Prostate gland (tissue), 2 donors: ENCODE data around the gene NNAT. TPM values are rescaled to one million over a fixed set of nuclear protein-coding genes. Genes with fewer than 3 reads are reported as not detected.

Experiments used
- DNase-seq: peaks from one replicate; pipeline ENCODE4 v3.0.0-alpha.2; 2019; ENCODE audit warnings: low spot score
- H3K27ac ChIP-seq, 2 donors: fragments of 200-600 bp; sonication (generic); 2 replicates each; pipeline ENCODE4 v1.5.1; 2017 to 2019
- H3K27me3 ChIP-seq: fragments of 200-600 bp; sonication (generic); replicated peaks from 2 replicates; pipeline ENCODE4 v1.5.1; 2019; ENCODE audit not compliant: insufficient read depth
- H3K36me3 ChIP-seq, 2 donors: fragments of 200-600 bp; sonication (generic); 1 replicate in 1 of 2; 2 replicates in 1 of 2; pipeline versions ENCODE4 v1.5.1 to v1.8.1; 2017 to 2019
- H3K4me1 ChIP-seq: fragments of 200-600 bp; sonication (generic); replicated peaks from 2 replicates; pipeline ENCODE4 v1.5.1; 2019
- H3K4me3 ChIP-seq, 2 donors: fragments of 200-600 bp; sonication (generic); 2 replicates each; pipeline ENCODE4 v1.5.1; 2017 to 2019
- H3K9me3 ChIP-seq: fragments of 200-600 bp; sonication (generic); 2 replicates; pipeline ENCODE4 v1.5.1; 2017
- POLR2A ChIP-seq: fragments of 450-650 bp; IDR thresholded peaks from one replicate; pipeline ENCODE4 v1.6.1; 2016; ENCODE audit warnings: antibody characterized with exemption, mild to moderate bottlenecking
- POLR2AphosphoS5 ChIP-seq: sonication (generic); formaldehyde crosslinking; IDR thresholded peaks from one replicate; pipeline ENCODE4 v1.6.1; 2017; ENCODE audit warnings: antibody characterized with exemption
- WGBS: methylation state at CpG from one replicate; pipeline ENCODE4 v1.1.5; 2018; 5-methylcytosine and 5-hydroxymethylcytosine counted together
- intact Hi-C: fragments of 100-400 bp; cut with DNase I; formaldehyde crosslinking; loops from one replicate; pipeline ENCODE4 v1.14.2; 2022
- total RNA-seq, 2 donors: library from RNA; depleted of rRNA; stranded (reverse); fragments of >200 nt; gene quantifications; one replicate each; pipeline ENCODE4 v1.1.0, GENCODE V29; 2016
- TF ChIP-seq, protein P1 (sequence below), 4 experiments: fragments of 200-600 bp in 2 of 4; fragments of 450-650 bp in 2 of 4; sonication (generic) in 2 of 4; IDR thresholded peaks; 1 replicate in 3 of 4; 2 replicates in 1 of 4; pipeline ENCODE4 v1.5.1; 2016 to 2019; ENCODE audit warnings: antibody characterized with exemption in 4 of 4, mild to moderate bottlenecking in 2 of 4, moderate library complexity in 2 of 4

The NNAT gene
- total RNA-seq, 2 donors from 2014 or later = 0.41 to 4.3 TPM

DNA sequence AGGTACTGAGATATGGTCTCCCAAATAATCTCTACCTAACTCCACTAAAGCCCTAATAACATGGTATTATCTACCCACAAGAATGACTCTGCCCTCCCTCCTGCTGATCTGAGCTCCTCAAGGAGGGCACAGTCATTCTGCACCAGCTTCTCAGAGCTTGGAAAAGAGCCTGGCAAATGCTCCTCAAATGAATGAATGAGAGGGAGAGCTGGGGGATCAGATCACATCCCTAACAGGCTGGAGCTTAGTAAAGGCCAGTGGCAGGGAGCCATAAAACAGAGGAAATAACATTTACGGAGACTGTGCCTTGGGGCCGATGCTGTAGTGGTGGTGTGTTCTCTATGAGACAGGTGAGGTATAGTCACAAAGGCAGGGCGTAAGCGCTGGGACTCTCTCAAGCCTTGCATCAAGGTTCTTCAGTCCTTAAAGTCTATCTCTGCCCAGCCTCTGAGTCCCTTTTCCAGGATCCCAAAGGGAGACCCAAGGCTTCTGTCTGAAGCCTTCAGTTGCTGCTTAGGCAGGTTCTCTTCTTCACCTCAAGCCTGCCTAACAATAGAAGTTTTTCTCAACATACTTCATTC is 7.2 kb upstream of the NNAT start:
- Histone ChIP-seq H3K36me3 (no peaks in the 10 kb centered on the region), H3K9me3 (no peaks in the 10 kb centered on the region), H3K4me1 (peaks cover 16% of the 10 kb centered on the region), H3K4me3 (no peak overlapping the region), H3K27ac (no peak overlapping the region), H3K27me3 (no peaks in the 10 kb centered on the region)
- TF ChIP-seq, protein P1, sequence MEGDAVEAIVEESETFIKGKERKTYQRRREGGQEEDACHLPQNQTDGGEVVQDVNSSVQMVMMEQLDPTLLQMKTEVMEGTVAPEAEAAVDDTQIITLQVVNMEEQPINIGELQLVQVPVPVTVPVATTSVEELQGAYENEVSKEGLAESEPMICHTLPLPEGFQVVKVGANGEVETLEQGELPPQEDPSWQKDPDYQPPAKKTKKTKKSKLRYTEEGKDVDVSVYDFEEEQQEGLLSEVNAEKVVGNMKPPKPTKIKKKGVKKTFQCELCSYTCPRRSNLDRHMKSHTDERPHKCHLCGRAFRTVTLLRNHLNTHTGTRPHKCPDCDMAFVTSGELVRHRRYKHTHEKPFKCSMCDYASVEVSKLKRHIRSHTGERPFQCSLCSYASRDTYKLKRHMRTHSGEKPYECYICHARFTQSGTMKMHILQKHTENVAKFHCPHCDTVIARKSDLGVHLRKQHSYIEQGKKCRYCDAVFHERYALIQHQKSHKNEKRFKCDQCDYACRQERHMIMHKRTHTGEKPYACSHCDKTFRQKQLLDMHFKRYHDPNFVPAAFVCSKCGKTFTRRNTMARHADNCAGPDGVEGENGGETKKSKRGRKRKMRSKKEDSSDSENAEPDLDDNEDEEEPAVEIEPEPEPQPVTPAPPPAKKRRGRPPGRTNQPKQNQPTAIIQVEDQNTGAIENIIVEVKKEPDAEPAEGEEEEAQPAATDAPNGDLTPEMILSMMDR (IDR thresholded peaks at IDR 0.05) = no peak
- TF ChIP-seq POLR2A = no peak
- TF ChIP-seq POLR2AphosphoS5 = no peak
- DNase-seq = no peak
- intact Hi-C loops = no loop called here
- 83% methylated on average over 4 of the region's 4 CpGs for WGBS

GRCh38 chr20:37515876-37516275 is 5.2 kb upstream of the NNAT start:
- Histone ChIP-seq H3K27me3 (no peaks in the 10 kb centered on the region), H3K27ac (no peak overlapping the region), H3K4me3 (no peak overlapping the region), H3K9me3 (no peaks in the 10 kb centered on the region), H3K36me3 (no peaks in the 10 kb centered on the region), H3K4me1 (peaks cover 28% of the 10 kb centered on the region)
- 71% methylated on average over 4 of the region's 4 CpGs for WGBS
- intact Hi-C loops = no loop called here
- DNase-seq = no peak
- no peak for TF ChIP-seq POLR2A
- TF ChIP-seq, protein P1 (IDR thresholded peaks at IDR 0.05) = no peak

DNA sequence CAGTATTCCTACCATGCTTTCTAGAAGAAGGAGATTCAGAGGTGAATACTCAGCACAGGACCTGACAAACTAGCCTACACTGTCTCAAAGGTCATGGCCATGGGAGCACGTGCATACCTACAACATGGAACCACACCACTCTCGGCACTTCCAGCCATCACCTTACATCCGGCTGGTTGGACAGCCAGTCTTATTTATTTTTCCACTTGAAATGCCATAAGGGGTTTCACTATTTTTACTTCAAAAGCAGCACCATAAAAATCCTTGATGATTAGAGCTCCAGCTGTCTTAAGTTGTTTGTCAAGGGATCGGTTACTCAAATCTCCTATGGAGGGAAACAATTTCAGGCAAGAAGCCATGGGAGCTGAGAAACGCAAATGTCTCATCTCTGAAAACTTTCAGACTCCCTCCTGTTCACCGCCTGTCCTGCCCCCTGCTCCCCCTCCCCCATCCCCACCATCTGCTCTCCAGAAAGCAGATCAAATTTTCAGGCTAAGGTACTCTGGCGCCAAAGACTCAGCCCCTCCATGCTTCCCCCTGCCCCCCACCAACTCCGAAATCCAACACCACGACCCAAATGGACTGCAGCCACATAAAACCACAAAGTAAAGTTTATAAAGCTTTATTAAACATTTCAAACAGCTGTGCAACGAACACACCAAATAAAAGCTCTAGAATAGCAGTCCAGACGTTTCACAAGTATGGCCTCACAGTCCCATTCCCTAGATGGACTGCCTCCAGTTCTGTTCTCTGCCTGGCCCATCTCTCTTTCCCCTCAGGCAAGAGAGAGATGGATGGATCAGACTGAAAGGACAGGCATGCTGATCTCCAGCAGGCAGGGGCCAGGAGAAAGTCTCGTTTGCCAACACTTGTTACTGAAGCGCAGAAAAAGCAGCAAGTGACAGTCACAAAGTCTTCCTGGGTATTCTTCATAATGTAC is 4.0 kb upstream of the NNAT start:
- Histone ChIP-seq H3K4me3 (no peak overlapping the region), H3K27me3 (no peaks in the 10 kb centered on the region), H3K4me1 (peaks cover 28% of the 10 kb centered on the region), H3K27ac (peak overlapping the region; percentile 47 to 88), H3K9me3 (no peaks in the 10 kb centered on the region), H3K36me3 (no peaks in the 10 kb centered on the region)
- 27% methylated on average over 13 of the region's 13 CpGs for WGBS
- intact Hi-C loops = no loop called here
- no peak for DNase-seq
- TF ChIP-seq POLR2A = no peak
- peak; percentile 29 for TF ChIP-seq POLR2AphosphoS5

DNA sequence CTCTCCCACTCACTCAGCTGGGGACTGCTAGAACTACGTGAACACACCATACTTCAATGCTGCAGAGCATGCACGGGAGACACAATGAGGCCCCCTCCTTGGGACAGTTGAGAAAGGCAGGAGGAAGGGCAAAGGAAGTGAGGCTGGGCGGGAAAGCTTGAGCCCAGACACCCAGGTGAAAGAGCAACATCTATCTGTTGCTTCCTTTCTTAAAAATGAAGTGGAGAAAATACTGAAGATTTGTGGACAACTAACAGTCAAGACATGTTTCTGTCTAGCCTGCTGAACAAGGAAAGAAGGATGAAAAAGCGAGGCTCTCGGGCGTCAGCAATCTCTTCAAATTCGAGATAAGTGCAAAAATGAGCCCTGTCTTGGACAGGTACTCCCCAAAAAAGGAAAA is 3.0 kb upstream of the NNAT start:
- WGBS = 80% methylated on average over 7 of the region's 7 CpGs
- peak overlapping the region in 1 of 2 donors; percentile 88 for H3K27ac ChIP-seq
- intact Hi-C loops = no loop called here
- H3K36me3 ChIP-seq = no peaks in the 10 kb centered on the region
- TF ChIP-seq, protein P1 (IDR thresholded peaks at IDR 0.05) = no peak
- TF ChIP-seq POLR2AphosphoS5 (no peak), POLR2A (no peak)
- DNase-seq = no peak
- no peaks in the 10 kb centered on the region for H3K27me3 ChIP-seq
- peaks cover 30% of the 10 kb centered on the region for H3K4me1 ChIP-seq
- no peaks in the 10 kb centered on the region for H3K9me3 ChIP-seq
- H3K4me3 ChIP-seq = no peak overlapping the region

DNA sequence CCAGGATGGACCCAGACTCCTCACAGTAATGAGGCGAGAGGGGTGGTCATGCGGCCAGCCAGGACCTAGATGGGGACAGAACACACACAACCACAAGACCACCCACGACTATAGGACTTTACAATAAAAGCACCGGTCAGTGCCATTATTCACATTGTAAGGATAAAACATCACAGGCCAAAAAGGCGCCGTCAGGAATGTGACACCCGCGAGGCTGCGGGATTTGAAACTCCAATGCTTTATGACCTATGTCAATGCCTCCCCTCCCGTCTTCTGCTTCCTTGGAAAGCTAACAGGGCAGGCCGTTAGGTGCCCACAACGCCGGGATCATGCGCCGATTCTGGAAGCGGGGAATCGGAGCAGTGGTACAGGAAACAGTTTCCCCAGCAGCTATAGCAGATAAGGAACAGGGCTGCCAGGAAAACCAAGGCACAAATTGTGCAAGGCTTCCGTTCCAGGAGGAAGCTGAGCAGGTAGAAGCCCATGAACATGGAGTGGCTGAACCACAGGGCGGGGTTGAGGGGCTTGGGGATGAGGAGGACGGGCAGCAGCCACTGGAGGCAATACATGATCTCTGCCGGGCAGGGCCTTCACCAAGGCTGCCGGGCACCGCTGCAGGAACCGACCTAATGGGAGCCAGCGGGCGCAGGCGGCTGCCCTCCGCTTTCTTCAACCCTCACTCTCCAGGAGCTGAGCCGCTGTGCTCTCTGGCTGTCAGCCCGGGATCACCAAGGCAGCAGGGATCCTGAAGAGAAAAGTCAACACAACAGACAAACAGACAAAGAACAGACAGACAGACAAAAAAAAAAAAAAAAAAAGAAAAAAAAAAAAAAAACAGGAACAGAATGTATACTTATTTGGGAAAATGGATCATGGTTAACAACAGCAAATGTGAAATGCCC is 2.2 kb upstream of the NNAT start:
- TF ChIP-seq POLR2AphosphoS5 = peak; percentile 7
- TF ChIP-seq POLR2A = no peak
- TF ChIP-seq, protein P1 (IDR thresholded peaks at IDR 0.05) = no peak
- intact Hi-C loops = no loop called here
- Histone ChIP-seq H3K9me3 (no peaks in the 10 kb centered on the region), H3K4me3 (no peak overlapping the region), H3K36me3 (no peaks in the 10 kb centered on the region), H3K4me1 (peaks cover 31% of the 10 kb centered on the region), H3K27ac (peak overlapping the region; percentile 71 to 88), H3K27me3 (no peaks in the 10 kb centered on the region)
- WGBS = 53% methylated on average over 30 of the region's 30 CpGs
- peak; percentile 74 for DNase-seq
